SU-DHL-6 (cell line): ENCODE results near the gene EEFSEC.

Source experiments
- H2AFZ ChIP-seq: fragments of 200-600 bp; sonication (generic); 2 replicates; pipeline ENCODE4 v1.6.1; 2014; ENCODE audit warnings: low read depth, mild to moderate bottlenecking, moderate library complexity, mixed read lengths, antibody characterized with exemption, low read length; ENCODE audit not compliant: severe bottlenecking
- H3F3A ChIP-seq: fragments of 200-600 bp; shearing (Covaris generic); 2 replicates; pipeline ENCODE4 v1.6.0; 2016; ENCODE audit warnings: antibody characterized with exemption, mild to moderate bottlenecking; ENCODE audit not compliant: insufficient read depth
- H3K27ac ChIP-seq: fragments of 200-600 bp; sonication (generic); 2 replicates; pipeline ENCODE4 v1.5.1; 2016; ENCODE audit warnings: low read depth, mild to moderate bottlenecking, low read length, moderate library complexity, mixed read lengths
- H3K27me3 ChIP-seq: fragments of 200-600 bp; sonication (generic), shearing (Covaris generic); 2 replicates; pipeline ENCODE4 v1.6.0; 2014; ENCODE audit warnings: mild to moderate bottlenecking, low read length
- H3K36me3 ChIP-seq: fragments of 200-600 bp; sonication (generic); 2 replicates; pipeline ENCODE4 v1.6.1; 2014; ENCODE audit warnings: mild to moderate bottlenecking, low read length, mixed read lengths
- H3K4me2 ChIP-seq: fragments of 300-600, 200-600 bp; shearing (Covaris generic), sonication (generic); 2 replicates; pipeline ENCODE4 v1.6.0; 2014; ENCODE audit warnings: low read length, low read depth, mild to moderate bottlenecking; ENCODE audit not compliant: poor library complexity, severe bottlenecking
- H3K4me3 ChIP-seq: fragments of 200-600 bp; sonication (generic); 2 replicates; pipeline ENCODE4 v1.5.1; 2014; ENCODE audit warnings: antibody characterized with exemption, low read length, mild to moderate bottlenecking, mixed read lengths; ENCODE audit not compliant: insufficient read depth, poor library complexity, severe bottlenecking
- H3K79me2 ChIP-seq: fragments of 200-600 bp; sonication (generic); 2 replicates; pipeline ENCODE4 v1.6.1; 2014; ENCODE audit warnings: mild to moderate bottlenecking, low read length, moderate library complexity; ENCODE audit not compliant: insufficient read depth
- H3K9ac ChIP-seq: fragments of 200-600 bp; sonication (generic); 2 replicates; pipeline ENCODE4 v1.7.0; 2014; ENCODE audit warnings: mild to moderate bottlenecking, low read length
- H3K9me2 ChIP-seq: fragments of 200-600 bp; sonication (generic); replicated peaks from 2 replicates; pipeline ENCODE4 v1.6.1; 2014; ENCODE audit warnings: low read length; ENCODE audit not compliant: insufficient read depth
- H3K9me3 ChIP-seq: fragments of 200-600 bp; sonication (generic); 2 replicates; pipeline ENCODE4 v1.6.1; 2014; ENCODE audit warnings: low read length, mixed read lengths; ENCODE audit not compliant: insufficient read depth
- H4K20me1 ChIP-seq: fragments of 200-600 bp; sonication (generic); 2 replicates; pipeline ENCODE4 v1.6.1; 2014; ENCODE audit warnings: low read depth, mild to moderate bottlenecking, antibody characterized with exemption, low read length, moderate library complexity, mixed read lengths
- EZH2phosphoT487 ChIP-seq: fragments of 200-600 bp; sonication (generic), shearing (Covaris generic); conservative IDR thresholded peaks from 2 replicates; pipeline ENCODE4 v1.6.1; 2018; ENCODE audit warnings: mild to moderate bottlenecking, antibody characterized with exemption, low read length, moderate library complexity, mixed read lengths
- TF ChIP-seq, protein P1 (sequence below): fragments of 200-600 bp; sonication (generic); IDR thresholded peaks from one replicate; pipeline ENCODE4 v1.5.1; 2017; ENCODE audit warnings: antibody characterized with exemption, mild to moderate bottlenecking, low read length, moderate library complexity; ENCODE audit not compliant: insufficient read depth, poor library complexity, severe bottlenecking

EEFSEC gene

GRCh38 chr3:128217702-128218547, 64.6 kb downstream of the EEFSEC start:
- Histone ChIP-seq H2AFZ (no peak overlapping the region), H3K27me3 (no peaks in the 10 kb centered on the region), H3K9me3 (peaks cover 12% of the 10 kb centered on the region; the same call in 1 of the 2 replicates), H3K27ac (no peak overlapping the region), H3K9me2 (no peaks in the 10 kb centered on the region), H4K20me1 (no peaks in the 10 kb centered on the region), H3K79me2 (no peaks in the 10 kb centered on the region), H3F3A (no peaks in the 10 kb centered on the region), H3K4me2 (no peak overlapping the region), H3K4me3 (no peak overlapping the region), H3K9ac (no peak overlapping the region), H3K36me3 (0 out of 2 replicates have a peak, but pooled peaks cover 7% of the 10 kb centered on the region)
- TF ChIP-seq, protein P1, sequence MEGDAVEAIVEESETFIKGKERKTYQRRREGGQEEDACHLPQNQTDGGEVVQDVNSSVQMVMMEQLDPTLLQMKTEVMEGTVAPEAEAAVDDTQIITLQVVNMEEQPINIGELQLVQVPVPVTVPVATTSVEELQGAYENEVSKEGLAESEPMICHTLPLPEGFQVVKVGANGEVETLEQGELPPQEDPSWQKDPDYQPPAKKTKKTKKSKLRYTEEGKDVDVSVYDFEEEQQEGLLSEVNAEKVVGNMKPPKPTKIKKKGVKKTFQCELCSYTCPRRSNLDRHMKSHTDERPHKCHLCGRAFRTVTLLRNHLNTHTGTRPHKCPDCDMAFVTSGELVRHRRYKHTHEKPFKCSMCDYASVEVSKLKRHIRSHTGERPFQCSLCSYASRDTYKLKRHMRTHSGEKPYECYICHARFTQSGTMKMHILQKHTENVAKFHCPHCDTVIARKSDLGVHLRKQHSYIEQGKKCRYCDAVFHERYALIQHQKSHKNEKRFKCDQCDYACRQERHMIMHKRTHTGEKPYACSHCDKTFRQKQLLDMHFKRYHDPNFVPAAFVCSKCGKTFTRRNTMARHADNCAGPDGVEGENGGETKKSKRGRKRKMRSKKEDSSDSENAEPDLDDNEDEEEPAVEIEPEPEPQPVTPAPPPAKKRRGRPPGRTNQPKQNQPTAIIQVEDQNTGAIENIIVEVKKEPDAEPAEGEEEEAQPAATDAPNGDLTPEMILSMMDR = no peak
- TF ChIP-seq EZH2phosphoT487 = no peak

- no peaks in the 10 kb centered on the region for H3K9me2 ChIP-seq
- H3K9ac ChIP-seq = no peak overlapping the region
- no peak for TF ChIP-seq EZH2phosphoT487
- TF ChIP-seq, protein P1 = no peak
- no peak overlapping the region for H3K4me3 ChIP-seq
- H2AFZ ChIP-seq = no peak overlapping the region
- H3K27ac ChIP-seq = no peak overlapping the region
- 0 out of 2 replicates have a peak, but pooled peaks cover 7% of the 10 kb centered on the region for H3K36me3 ChIP-seq
- no peaks in the 10 kb centered on the region for H3K27me3 ChIP-seq
- H3K9me3 ChIP-seq = peaks cover 16% of the 10 kb centered on the region; the same call in 1 of the 2 replicates
- H3K79me2 ChIP-seq = no peaks in the 10 kb centered on the region
- no peak overlapping the region for H3K4me2 ChIP-seq
- no peaks in the 10 kb centered on the region for H4K20me1 ChIP-seq
- no peaks in the 10 kb centered on the region for H3F3A ChIP-seq
Measured at GRCh38 chr3:128218548-128219257, 65.4 kb downstream of the EEFSEC start.

DNA sequence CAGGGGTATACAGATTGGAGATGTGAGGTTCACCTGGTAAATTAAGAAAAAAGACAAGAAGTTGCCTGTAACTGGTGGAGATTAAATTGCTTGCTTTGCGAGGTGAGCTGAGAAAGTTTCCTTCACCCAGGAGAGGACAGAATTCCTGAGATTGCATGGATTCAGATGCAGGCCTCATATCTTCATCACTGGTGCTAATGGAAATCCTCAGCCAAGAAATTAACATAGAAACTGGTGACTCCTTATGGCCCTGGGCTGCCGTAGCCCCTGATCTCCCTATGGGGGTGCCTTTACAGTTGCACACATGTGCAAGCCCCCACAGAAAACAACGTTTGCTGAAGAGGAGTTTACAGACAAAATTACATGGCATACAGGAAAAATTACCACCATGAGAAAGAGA, 68.0 kb downstream of the EEFSEC start:
- no peaks in the 10 kb centered on the region for H3K27me3 ChIP-seq
- H3K36me3 ChIP-seq = 0 out of 2 replicates have a peak, but pooled peaks cover 7% of the 10 kb centered on the region
- H3K4me3 ChIP-seq = no peak overlapping the region
- TF ChIP-seq, protein P1 = no peak
- no peak for TF ChIP-seq EZH2phosphoT487
- peaks cover 16% of the 10 kb centered on the region; the same call in 1 of the 2 replicates for H3K9me3 ChIP-seq
- H4K20me1 ChIP-seq = no peaks in the 10 kb centered on the region
- no peak overlapping the region for H3K27ac ChIP-seq
- H3K9ac ChIP-seq = no peak overlapping the region
- no peaks in the 10 kb centered on the region for H3K79me2 ChIP-seq
- H2AFZ ChIP-seq = no peak overlapping the region
- H3K4me2 ChIP-seq = no peak overlapping the region
- no peaks in the 10 kb centered on the region for H3F3A ChIP-seq
- H3K9me2 ChIP-seq = no peaks in the 10 kb centered on the region
